Motor neuron (in vitro differentiated cells): Measurements from ENCODE around the gene COG4. TPM values are rescaled to one million over a fixed set of nuclear protein-coding genes. Genes with fewer than 3 reads are reported as not detected.
"Not testable (repeated sequence)": the region's sequence is repeated elsewhere in the genome, so short reads cannot be mapped to it uniquely, and the experiment has no call there.

Experiments used
- ATAC-seq, 8 experiments: fragments of 200-7000 bp; cut with Tn5 transposase; replicated peaks in 6 of 8; 2 replicates each; pipeline ENCODE4 v1.8.0; 2021; ENCODE audit warnings: mild to moderate bottlenecking in 8 of 8, moderate library complexity in 8 of 8
- H3K27ac ChIP-seq, 2 donors: fragments of 250-450 bp; sonication (Bioruptor Pico); 2 replicates each; pipeline ENCODE4 v1.9.0; 2021; ENCODE audit warnings: antibody characterized with exemption in 2 of 2, mild to moderate bottlenecking in 2 of 2, moderate library complexity in 1 of 2
- H3K4me1 ChIP-seq, 2 donors: fragments of 250-450 bp; sonication (Bioruptor Pico); replicated peaks in 1 of 2; 2 replicates each; pipeline ENCODE4 v1.6.1; 2021; ENCODE audit warnings: antibody characterized with exemption in 2 of 2, mild to moderate bottlenecking in 2 of 2, moderate library complexity in 1 of 2
- H3K4me3 ChIP-seq, 5 donors: fragments of 250-450 bp; sonication (Bioruptor Pico); 2 replicates each; pipeline ENCODE4 v1.9.0; 2021; ENCODE audit warnings: antibody characterized with exemption in 5 of 5, mild to moderate bottlenecking in 5 of 5, moderate library complexity in 4 of 5
- WGBS, 10 experiments: fragments of 450-650 bp; shearing (Covaris generic); methylation state at CpG; one replicate each; pipeline ENCODE4 v1.0.0; 2022; 5-methylcytosine and 5-hydroxymethylcytosine counted together
- in situ Hi-C, 9 experiments: fragments of 400-800 bp; cut with MboI; loops; one replicate each; pipeline ENCODE4 v1.15.0; 2021; ENCODE audit warnings: low sequenced_read_pairs in 9 of 9, low pct_unique_long_range_greater_than_20kb in 2 of 9; ENCODE audit not compliant: unreplicated experiment in 9 of 9
- total RNA-seq, 8 experiments: library from RNA; unstranded; fragments of 300-600 nt; gene quantifications; 2 replicates each; pipeline versions ENCODE4 v1.2.3 to v1.2.4, GENCODE V29; 2022

The COG4 gene
- total RNA-seq, 8 experiments from 2014 or later = 43.4 to 84.9 (median 53.6) TPM

- WGBS, 10 experiments = 79 to 100% (median 94%) methylated on average over 4 to 8 of the region's 8 CpGs; no CpG with 5 or more reads in 3 of the 10 experiments
- Histone ChIP-seq H3K4me1 (no peaks in the 10 kb centered on the region), H3K4me3 (no peak overlapping the region), H3K27ac (no peak overlapping the region)
- in situ Hi-C loops = loop anchor here in 1 of 9 experiments (25.0 kb wide), 1 partner anchor 190 kb away; no protein-coding TSS in a partner anchor
- ATAC-seq = no peak
Measured at GRCh38 chr16:70552675-70553074, 29.3 kb upstream of the COG4 start.

- 37 to 100% (median 92%) methylated on average over 1 to 3 of the region's 3 CpGs; no CpG with 5 or more reads in 1 of the 10 experiments for WGBS, 10 experiments
- no peak for ATAC-seq
- Histone ChIP-seq H3K4me1 (no peaks in the 10 kb centered on the region), H3K4me3 (no peak overlapping the region), H3K27ac (no peak overlapping the region)
- in situ Hi-C loops = loop anchor here in 1 of 9 experiments (25.0 kb wide), 1 partner anchor 189 kb away; no protein-coding TSS in a partner anchor
Measured at GRCh38 chr16:70551788-70552187, 28.4 kb upstream of the COG4 start.

- Histone ChIP-seq H3K27ac (no peak overlapping the region), H3K4me1 (no peaks in the 10 kb centered on the region), H3K4me3 (no peak overlapping the region)
- in situ Hi-C loops = loop anchor here in 1 of 9 experiments (25.0 kb wide), 1 partner anchor 188 kb away; no protein-coding TSS in a partner anchor
- 50 to 100% (median 100%) methylated on average over 1 of the region's 1 CpG; no CpG with 5 or more reads in 7 of the 10 experiments for WGBS, 10 experiments
- ATAC-seq = no peak
Measured at GRCh38 chr16:70550082-70550481, 26.7 kb upstream of the COG4 start.

GRCh38 chr16:70548936-70549335 is 25.6 kb upstream of the COG4 start:
- no peak for ATAC-seq
- in situ Hi-C loops = loop anchor here in 2 of 9 experiments (25.0 kb wide), 2 partner anchors 187 to 213 kb away; no protein-coding TSS in a partner anchor
- 75 to 100% (median 94%) methylated on average over 1 to 2 of the region's 2 CpGs; no CpG with 5 or more reads in 2 of the 10 experiments for WGBS, 10 experiments
- H3K4me1 ChIP-seq = no peaks in the 10 kb centered on the region
- H3K27ac ChIP-seq = no peak overlapping the region
- H3K4me3 ChIP-seq = no peak overlapping the region

- WGBS, 10 experiments = 60 to 100% (median 95%) methylated on average over 1 of the region's 1 CpG; no CpG with 5 or more reads in 2 of the 10 experiments
- H3K4me1 ChIP-seq = no peaks in the 10 kb centered on the region
- ATAC-seq = no peak
- H3K4me3 ChIP-seq = no peak overlapping the region
- H3K27ac ChIP-seq = no peak overlapping the region
- in situ Hi-C loops = loop anchor here in 2 of 9 experiments (25.0 kb wide), 2 partner anchors 182 to 218 kb away; no protein-coding TSS in a partner anchor
Measured at GRCh38 chr16:70544548-70544947, 21.2 kb upstream of the COG4 start.

GRCh38 chr16:70540994-70541393 is 17.6 kb upstream of the COG4 start:
- Histone ChIP-seq H3K4me3 (no peak overlapping the region), H3K27ac (no peak overlapping the region), H3K4me1 (no peaks in the 10 kb centered on the region)
- in situ Hi-C loops = loop anchor here in 2 of 9 experiments (25.0 kb wide), 2 partner anchors 179 to 221 kb away; no protein-coding TSS in a partner anchor
- no peak for ATAC-seq
- 40 to 100% (median 86%) methylated on average over 1 to 3 of the region's 3 CpGs for WGBS, 10 experiments

- no peak overlapping the region for H3K27ac ChIP-seq
- no peak for ATAC-seq
- H3K4me3 ChIP-seq = no peak overlapping the region
- in situ Hi-C loops = loop anchor here in 2 of 9 experiments (25.0 kb wide), 2 partner anchors 173 to 227 kb away; no protein-coding TSS in a partner anchor
- H3K4me1 ChIP-seq = no peaks in the 10 kb centered on the region
- WGBS, 10 experiments = 29 to 100% (median 90%) methylated on average over 1 to 2 of the region's 2 CpGs; no CpG with 5 or more reads in 3 of the 10 experiments
Measured at GRCh38 chr16:70534971-70535370, 11.6 kb upstream of the COG4 start.

GRCh38 chr16:70529954-70530353 is 6.6 kb upstream of the COG4 start:
- H3K4me3 ChIP-seq, H3K27ac ChIP-seq, ATAC-seq: not testable (repeated sequence)
- in situ Hi-C loops = loop anchor here in 2 of 9 experiments (25.0 kb wide), 2 partner anchors 168 to 232 kb away; no protein-coding TSS in a partner anchor
- 43 to 100% (median 100%) methylated on average over 1 to 7 of the region's 7 CpGs; no CpG with 5 or more reads in 4 of the 10 experiments for WGBS, 10 experiments
- peaks cover 21 to 23% of the 10 kb centered on the region in 2 donors for H3K4me1 ChIP-seq

- H3K4me1 ChIP-seq = peaks cover 21 to 23% of the 10 kb centered on the region in 2 donors
- peak in 3 of 8 experiments; percentile 11 to 42 (median 26) for ATAC-seq
- no peak overlapping the region for H3K4me3 ChIP-seq
- H3K27ac ChIP-seq = no peak overlapping the region
- WGBS, 10 experiments = 14 to 96% (median 86%) methylated on average over 1 to 8 of the region's 8 CpGs
- in situ Hi-C loops = loop anchor here in 2 of 9 experiments (25.0 kb wide), 2 partner anchors 167 to 233 kb away; no protein-coding TSS in a partner anchor
Measured at GRCh38 chr16:70529051-70529777, 5.9 kb upstream of the COG4 start.

GRCh38 chr16:70527315-70527996 is 4.1 kb upstream of the COG4 start:
- in situ Hi-C loops = loop anchor here in 2 of 9 experiments (25.0 kb wide), 2 partner anchors 165 to 235 kb away; no protein-coding TSS in a partner anchor

GRCh38 chr16:70526403-70526802 is 3.0 kb upstream of the COG4 start:
- 0 to 100% (median 68%) methylated on average over 1 to 6 of the region's 6 CpGs; no CpG with 5 or more reads in 1 of the 10 experiments for WGBS, 10 experiments
- H3K4me3 ChIP-seq = no peak overlapping the region
- in situ Hi-C loops = loop anchor here in 2 of 9 experiments (25.0 kb wide), 2 partner anchors 164 to 236 kb away; no protein-coding TSS in a partner anchor
- peaks cover 28 to 29% of the 10 kb centered on the region in 2 donors for H3K4me1 ChIP-seq
- H3K27ac ChIP-seq = no peak overlapping the region
- no peak for ATAC-seq

More at GRCh38 chr16:70527315-70527996, 4.1 kb upstream of the COG4 start:
- H3K4me3 ChIP-seq = no peak overlapping the region
- H3K4me1 ChIP-seq = peaks cover 23 to 26% of the 10 kb centered on the region in 2 donors
- H3K27ac ChIP-seq = no peak overlapping the region
- no peak for ATAC-seq
- WGBS, 10 experiments = 37 to 97% (median 85%) methylated on average over 5 to 8 of the region's 8 CpGs

GRCh38 chr16:70524399-70524825 is 1.1 kb upstream of the COG4 start:
- ATAC-seq = peak; percentile 12 to 34 (median 24)
- in situ Hi-C loops = not testable (repeated sequence)
- Histone ChIP-seq H3K27ac (peak overlapping the region; percentile 86 to 95), H3K4me1 (peaks cover 28 to 29% of the 10 kb centered on the region in 2 donors), H3K4me3 (peak overlapping the region; percentile 77 to 96 (median 92))
- 0 to 2% (median 0%) methylated on average over 4 to 20 of the region's 24 CpGs; no CpG with 5 or more reads in 3 of the 10 experiments for WGBS, 10 experiments
